Measurements from ENCODE around the gene CLIC6. TPM values are rescaled to one million over a fixed set of nuclear protein-coding genes. Genes with fewer than 3 reads are reported as not detected.

The CLIC6 gene
- total RNA-seq, 1 experiment from 2014 or later: not detected

GRCh38 chr21:34726627-34727337 lies 58.0 kb downstream of the CLIC6 start:
- DNase-seq (ENCODE audit: low spot score): peak; percentile 25

GRCh38 chr21:34728479-34728878 lies 59.7 kb downstream of the CLIC6 start:
- DNase-seq (ENCODE audit: low spot score): no peak

- DNase-seq (ENCODE audit: low spot score): no peak
Measured at GRCh38 chr21:34730194-34730593, 61.4 kb downstream of the CLIC6 start.

- DNase-seq (ENCODE audit: low spot score): no peak
Measured at GRCh38 chr21:34730756-34731445, 62.1 kb downstream of the CLIC6 start.

- no peak for DNase-seq (ENCODE audit: low spot score)
Measured at GRCh38 chr21:34732388-34732821, 63.6 kb downstream of the CLIC6 start.

GRCh38 chr21:34733852-34734251 lies 65.1 kb downstream of the CLIC6 start:
- DNase-seq (ENCODE audit: low spot score): no peak

GRCh38 chr21:34734696-34735095 lies 65.9 kb downstream of the CLIC6 start:
- DNase-seq (ENCODE audit: low spot score): no peak

GRCh38 chr21:34736116-34736874 lies 67.5 kb downstream of the CLIC6 start:
- DNase-seq (ENCODE audit: low spot score): no peak

GRCh38 chr21:34737115-34737514 lies 68.3 kb downstream of the CLIC6 start:
- no peak for DNase-seq (ENCODE audit: low spot score)

- no peak for DNase-seq (ENCODE audit: low spot score)
Measured at GRCh38 chr21:34740198-34740597, 71.4 kb downstream of the CLIC6 start.

- no peak for DNase-seq (ENCODE audit: low spot score)
Measured at GRCh38 chr21:34743285-34743684, 74.5 kb downstream of the CLIC6 start.

GRCh38 chr21:34743831-34744230 lies 75.0 kb downstream of the CLIC6 start:
- no peak for DNase-seq (ENCODE audit: low spot score)

- DNase-seq (ENCODE audit: low spot score): no peak
Measured at GRCh38 chr21:34744801-34745200, 76.0 kb downstream of the CLIC6 start.

GRCh38 chr21:34745557-34746255 lies 76.9 kb downstream of the CLIC6 start:
- peak; percentile 89 for DNase-seq (ENCODE audit: low spot score)

- DNase-seq (ENCODE audit: low spot score): no peak
Measured at GRCh38 chr21:34748862-34749261, 80.1 kb downstream of the CLIC6 start.

GRCh38 chr21:34754690-34755647 lies 86.2 kb downstream of the CLIC6 start:
- DNase-seq (ENCODE audit: low spot score): no peak

- no peak for DNase-seq (ENCODE audit: low spot score)
Measured at GRCh38 chr21:34761758-34762330, 93.0 kb downstream of the CLIC6 start.

- DNase-seq (ENCODE audit: low spot score): peak; percentile 51
Measured at GRCh38 chr21:34762786-34763185, 94.0 kb downstream of the CLIC6 start.

GRCh38 chr21:34764715-34765284 lies 96.0 kb downstream of the CLIC6 start:
- no peak for DNase-seq (ENCODE audit: low spot score)

- no peak for DNase-seq (ENCODE audit: low spot score)
Measured at GRCh38 chr21:34765619-34766018, 96.8 kb downstream of the CLIC6 start.

All from H4 (cell line).